Eye (tissue), 1 donor: ENCODE results near the gene BOD1L2.

Experiments used
- DNase-seq: peaks from one replicate; pipeline ENCODE4 v3.0.0-alpha.2; 2015

BOD1L2 gene

DNA sequence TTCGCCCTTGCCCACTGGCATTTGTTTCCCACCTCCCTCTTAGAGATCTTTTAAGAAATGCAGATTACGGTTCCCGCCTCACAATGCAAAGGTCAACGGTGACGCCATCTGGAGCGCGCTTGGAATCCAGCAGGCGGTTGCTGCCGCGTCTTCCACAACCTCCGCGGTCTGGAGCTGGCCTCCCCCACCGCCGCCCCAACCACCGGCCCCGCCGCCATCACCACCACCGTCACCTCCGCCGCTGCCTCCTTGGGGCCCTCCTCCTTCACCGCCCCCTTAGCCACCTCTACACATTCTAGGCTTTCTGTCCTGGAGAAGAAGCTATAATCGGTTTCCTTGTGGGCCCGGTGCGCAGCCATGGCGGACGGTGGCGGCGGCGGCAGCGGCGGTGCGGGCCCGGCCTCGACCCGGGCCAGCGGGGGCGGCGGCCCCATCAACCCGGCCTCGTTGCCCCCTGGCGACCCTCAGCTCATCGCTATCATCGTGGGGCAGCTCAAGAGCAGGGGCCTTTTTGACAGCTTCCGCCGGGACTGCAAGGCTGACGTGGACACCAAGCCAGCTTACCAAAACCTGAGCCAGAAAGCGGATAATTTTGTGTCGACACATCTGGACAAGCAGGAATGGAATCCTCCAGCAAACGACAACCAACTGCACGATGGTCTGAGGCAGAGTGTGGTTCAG lies at the start of gene BOD1L2:
Gene BOD1L2 (plus strand): TSS at position 132 of the 681 bp plus-strand sequence. CDS start 226 bp downstream, at position 358.
- DNase-seq = no peak

DNA sequence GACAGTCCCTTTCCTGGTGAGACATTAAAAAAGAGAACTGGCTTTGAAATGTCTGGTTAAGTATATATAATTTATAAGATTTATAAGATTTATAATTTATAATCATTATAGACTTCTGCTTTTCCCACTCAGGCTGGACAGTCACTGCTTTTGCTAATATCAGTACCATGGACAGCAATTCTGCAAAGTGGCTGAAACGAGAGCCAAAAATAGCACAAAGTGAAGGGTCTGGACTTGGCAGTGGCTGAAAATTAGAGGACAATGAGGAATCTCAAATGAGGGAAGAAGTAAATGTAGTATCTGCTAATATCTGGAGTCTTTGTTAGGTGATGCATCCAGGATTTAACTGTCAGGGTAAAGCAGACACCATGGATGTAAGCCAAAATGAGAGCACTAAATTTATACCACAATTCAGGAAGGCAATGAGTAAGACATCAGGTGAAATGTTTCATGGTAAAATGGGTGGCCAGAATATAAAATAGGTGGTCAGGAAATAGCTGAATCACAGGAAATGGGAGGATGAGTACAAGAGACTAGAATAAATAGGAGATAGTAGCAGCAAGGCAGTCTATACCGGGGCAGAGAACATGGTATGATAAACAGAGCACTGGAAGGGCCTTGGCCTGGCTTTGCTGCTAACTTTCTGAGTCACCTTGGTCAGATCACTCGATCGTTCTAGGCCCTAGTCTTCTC lies 39.6 kb upstream of the BOD1L2 start:
- DNase-seq = peak; percentile 78

- no peak for DNase-seq
Measured at GRCh38 chr18:57110290-57110689, 36.6 kb upstream of the BOD1L2 start.

GRCh38 chr18:57113799-57114420 lies 33.0 kb upstream of the BOD1L2 start:
- no peak for DNase-seq

GRCh38 chr18:57116598-57117132 lies 30.2 kb upstream of the BOD1L2 start:
- DNase-seq = peak; percentile 30

GRCh38 chr18:57121542-57122112 lies 25.3 kb upstream of the BOD1L2 start:
- peak; percentile 48 for DNase-seq

DNA sequence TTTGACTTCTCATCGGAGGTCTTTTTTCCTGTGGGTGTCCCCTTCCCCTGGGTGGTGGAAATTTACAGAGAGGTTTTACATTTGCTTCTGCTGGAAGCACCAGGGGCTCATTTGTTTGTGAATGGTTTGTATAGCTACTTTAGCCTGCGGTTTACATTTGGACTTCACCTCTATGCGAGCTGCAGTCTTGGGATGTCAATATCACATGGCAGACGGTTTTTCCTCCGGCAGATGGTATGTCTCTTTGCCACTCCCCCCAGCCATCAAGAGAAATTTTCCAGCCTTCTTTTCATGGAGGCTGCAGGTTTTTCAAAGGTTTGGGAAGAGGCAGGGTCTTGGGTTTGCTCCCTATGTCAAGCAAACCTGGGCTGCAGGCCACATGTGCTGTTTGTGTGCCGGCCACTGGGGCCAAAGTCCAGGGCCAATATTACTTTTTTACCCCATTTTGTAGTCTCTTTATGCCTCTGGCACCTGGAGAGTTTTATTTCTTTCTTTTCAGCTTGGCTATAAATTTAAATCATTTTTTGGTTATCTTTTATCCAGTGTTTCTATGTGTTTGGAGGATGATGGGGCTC lies 23.9 kb upstream of the BOD1L2 start:
- DNase-seq = no peak

- no peak for DNase-seq
Measured at GRCh38 chr18:57125627-57126026, 21.3 kb upstream of the BOD1L2 start.

GRCh38 chr18:57128220-57128932 lies 18.5 kb upstream of the BOD1L2 start:
- peak; percentile 46 for DNase-seq

DNA sequence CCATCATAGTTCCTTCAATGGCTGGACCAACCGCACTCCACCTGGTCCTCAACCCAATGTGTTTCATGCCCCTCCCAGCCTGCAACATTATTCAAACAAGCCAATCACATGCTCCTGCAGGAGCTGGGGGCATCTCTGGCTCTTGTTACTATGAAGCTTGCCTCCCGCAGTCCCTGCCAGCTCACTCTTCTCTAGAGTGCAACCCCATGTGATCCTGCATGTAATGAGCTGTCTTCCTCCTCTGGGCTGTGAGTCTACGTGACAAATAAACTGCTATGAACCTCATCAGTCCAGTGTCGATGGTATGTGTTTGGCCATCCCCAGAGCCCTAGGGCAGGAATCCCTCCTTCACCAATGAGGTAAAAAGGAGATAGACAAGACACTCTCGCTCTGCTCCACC lies 15.8 kb upstream of the BOD1L2 start:
- DNase-seq = no peak

DNA sequence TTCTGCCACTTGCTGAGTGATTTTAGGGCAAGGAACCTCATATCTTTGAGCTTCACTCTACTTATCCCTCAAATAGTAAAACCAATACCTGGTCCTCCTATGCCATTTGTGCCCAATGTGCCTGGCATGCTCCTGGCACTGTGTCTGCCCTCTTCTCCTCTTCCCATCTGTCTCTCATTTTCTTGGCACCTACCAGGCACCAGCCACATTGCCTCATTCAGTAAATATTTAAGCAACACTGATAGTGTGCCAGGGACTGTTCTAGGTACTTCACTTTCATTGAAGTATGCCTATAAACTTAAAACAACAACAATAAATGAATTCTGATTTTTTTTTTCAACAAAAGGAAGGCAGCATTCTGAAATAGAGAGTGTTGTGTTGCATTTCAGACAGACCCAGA lies 15.1 kb upstream of the BOD1L2 start:
- DNase-seq = no peak

DNA sequence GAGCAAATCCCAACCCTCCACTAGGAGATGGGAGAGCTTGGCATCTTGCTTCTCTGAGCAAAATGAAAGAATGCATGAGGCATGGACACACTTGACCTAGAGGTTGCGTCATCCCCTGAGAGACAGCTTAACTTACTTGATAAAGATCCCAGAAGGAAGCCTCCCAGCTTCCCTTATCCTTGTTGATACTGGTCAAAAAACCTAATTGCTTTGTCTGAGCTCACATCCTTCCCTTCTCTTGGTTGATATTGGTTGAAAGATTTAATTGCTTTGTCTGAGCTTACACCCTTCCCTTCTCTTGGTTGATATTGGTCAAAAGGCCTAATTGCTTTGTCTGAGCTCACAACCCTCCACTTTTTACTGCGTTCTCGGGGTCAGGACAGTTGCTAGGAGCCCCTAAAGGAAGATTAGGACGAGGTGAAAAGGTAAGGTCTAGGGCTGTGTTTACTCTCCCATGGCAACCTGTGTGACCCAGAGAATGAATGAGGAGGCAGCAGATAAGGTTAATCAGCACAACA lies 12.2 kb upstream of the BOD1L2 start:
- no peak for DNase-seq

DNA sequence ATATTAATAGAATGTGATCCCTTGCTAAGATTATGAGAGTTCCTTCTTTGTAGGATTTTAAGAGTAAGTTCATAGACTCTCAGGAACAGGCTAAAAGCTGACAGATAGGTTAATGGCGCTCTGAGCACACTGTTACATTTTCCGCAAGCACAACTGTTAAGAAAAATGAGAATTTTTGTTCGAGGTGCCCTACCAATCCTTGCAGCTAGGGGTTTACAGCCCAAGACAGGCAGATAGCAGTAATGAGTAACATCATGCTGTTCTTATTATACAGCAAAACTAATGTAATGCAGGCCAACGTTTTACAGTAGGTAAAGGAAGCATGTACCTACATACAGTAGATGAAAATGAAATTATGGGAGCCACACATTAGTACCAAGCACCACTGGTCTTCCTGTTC lies 11.2 kb upstream of the BOD1L2 start:
- no peak for DNase-seq

DNA sequence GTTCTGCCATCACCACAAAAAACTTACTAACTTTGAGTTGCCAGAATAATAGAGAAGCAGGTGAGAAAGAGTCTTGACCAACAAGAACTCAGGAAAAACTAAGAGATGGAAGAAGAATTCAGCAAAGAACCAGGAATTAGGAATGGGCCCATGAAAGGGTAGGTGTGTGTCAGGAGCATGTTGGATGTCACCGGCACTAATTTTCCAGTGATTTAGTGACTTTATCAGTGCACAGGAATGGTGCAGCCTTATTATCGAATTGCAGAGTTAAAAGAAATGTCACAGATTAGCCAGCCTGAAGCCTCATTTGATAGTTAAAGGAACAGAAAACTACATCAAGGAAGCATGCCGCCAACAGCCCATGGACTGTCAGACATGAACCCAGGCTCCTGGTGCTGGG lies 9.0 kb upstream of the BOD1L2 start:
- no peak for DNase-seq

DNA sequence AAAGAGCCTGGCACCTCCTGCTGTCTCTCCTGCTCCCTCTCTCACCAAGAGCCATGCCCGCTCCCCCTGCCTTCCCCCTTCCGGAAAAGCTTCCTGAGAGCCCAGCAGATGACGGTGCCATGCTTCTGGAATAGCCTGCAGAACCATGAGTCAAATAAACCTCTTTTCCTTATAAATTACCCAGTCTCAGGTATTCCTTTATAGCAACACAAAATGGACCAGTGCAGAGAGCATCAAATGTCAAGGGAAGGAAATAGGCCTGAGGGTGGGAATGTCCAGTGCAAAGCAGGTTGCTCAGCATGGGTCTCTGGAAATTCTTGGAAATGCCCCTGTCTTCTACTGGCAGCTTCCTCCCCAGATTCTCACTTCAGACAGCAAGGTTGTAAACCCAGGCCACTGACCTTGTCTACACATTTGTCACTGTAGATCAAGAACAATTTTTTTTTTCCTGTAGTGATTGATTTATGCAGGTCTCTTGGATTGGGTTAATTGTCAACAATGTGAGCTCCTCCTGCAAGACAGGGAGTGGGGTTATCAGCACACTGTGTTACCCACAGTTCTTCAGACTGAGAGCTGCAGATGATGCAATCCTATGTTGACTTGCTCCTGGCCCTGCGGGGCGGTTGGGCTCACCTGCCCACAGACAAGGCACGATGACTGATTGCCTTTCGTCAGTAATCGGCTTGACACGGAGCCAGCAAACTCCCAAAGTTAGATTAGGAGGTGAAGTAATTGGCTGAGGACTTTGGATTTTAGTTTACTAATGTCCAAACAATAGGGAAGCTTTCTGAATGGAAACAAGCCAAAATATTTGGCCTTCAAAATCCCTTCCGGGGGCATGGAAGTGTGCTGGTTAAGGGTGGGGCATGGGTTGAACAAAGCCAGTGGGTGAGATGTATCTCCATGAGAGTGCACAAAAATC lies 5.4 kb upstream of the BOD1L2 start:
- no peak for DNase-seq

GRCh38 chr18:57142324-57142723 lies 4.6 kb upstream of the BOD1L2 start:
- DNase-seq = no peak

DNA sequence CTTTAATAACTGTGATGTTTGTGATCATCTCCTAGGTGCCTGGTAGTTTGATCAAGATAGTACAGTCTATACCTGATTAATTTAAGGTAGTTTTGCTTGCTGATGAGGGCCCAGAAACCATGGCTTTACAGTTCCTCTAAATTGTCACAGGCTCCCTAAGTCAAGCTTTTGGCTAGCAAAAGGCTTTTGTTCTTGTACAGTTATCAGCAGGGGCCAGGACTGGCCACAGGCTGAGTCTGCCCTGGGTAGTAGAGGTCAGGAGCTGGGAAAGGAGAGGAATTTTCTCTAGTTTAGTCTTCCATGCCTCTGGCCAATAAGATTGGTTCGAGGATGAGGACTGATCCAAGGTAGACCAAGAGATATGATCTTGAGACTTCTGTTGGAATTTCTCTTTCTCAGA lies 3.6 kb upstream of the BOD1L2 start:
- no peak for DNase-seq

DNA sequence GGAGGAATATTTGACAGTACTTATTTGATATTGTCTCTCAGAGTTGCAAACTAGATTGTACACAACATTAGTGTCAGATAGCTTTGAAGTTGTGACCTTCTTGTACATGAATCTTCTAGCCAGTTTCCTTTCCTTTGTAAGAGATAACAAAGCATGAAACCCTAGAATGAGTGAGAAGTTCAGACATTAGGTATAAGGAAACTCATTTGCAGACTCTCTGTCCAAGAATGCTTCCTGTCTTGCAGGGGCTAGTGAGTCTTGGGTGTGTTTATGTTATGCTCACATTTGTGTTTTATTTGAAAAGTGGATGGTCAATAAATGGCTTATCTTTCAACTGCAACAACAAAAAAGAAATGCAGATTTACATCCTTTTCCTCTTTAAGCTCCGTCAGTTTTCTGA lies 1.4 kb downstream of the BOD1L2 start:
- DNase-seq = no peak

- DNase-seq = peak; percentile 78
Measured at GRCh38 chr18:57149051-57149450, 2.2 kb downstream of the BOD1L2 start.

DNA sequence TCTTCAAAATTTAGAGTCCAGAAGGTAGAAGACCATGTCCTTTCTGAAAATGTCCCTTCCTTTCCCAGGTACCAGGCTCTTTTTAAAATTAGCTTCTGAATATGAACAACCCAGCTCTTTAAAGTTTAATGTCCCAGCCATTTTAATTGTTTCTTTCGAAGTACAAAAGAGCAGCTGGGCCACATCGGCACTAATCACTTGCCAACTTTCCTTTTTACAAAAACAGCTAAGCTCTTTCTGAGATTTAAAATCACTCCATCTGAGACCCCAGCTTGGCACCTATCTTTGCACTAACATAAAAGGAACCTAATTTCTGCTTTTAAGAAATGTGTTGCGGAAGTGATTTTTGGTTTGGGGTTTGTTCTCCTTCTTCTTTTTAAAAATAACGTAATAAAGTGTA lies 2.6 kb downstream of the BOD1L2 start:
- DNase-seq = peak; percentile 57

- DNase-seq = no peak
Measured at GRCh38 chr18:57150081-57150480, 3.2 kb downstream of the BOD1L2 start.
